HG02981 (cell line): Measurements from ENCODE around the gene FBXO30.

ENCODE experiments used
- ATAC-seq: cut with Tn5 transposase; IDR thresholded peaks from one replicate; pipeline ENCODE4 v1.9.1; 2021; ENCODE audit warnings: mild to moderate bottlenecking, moderate library complexity; ENCODE audit not compliant: unreplicated experiment

The FBXO30 gene

GRCh38 chr6:145758113-145758512 lies 56.5 kb downstream of the FBXO30 start:
- no peak for ATAC-seq

- no peak for ATAC-seq
These were observed 58.4 kb downstream of the FBXO30 start for GRCh38 chr6:145756170-145756662.

- no peak for ATAC-seq
These were observed 58.9 kb downstream of the FBXO30 start for GRCh38 chr6:145755682-145756081.

- ATAC-seq, result no peak
These were observed 62.0 kb downstream of the FBXO30 start for GRCh38 chr6:145752638-145753037.

- ATAC-seq, result peak; percentile 76
These were observed 65.0 kb downstream of the FBXO30 start for GRCh38 chr6:145749632-145750031.

- no peak for ATAC-seq
These were observed 68.7 kb downstream of the FBXO30 start for GRCh38 chr6:145745861-145746260.

- no peak for ATAC-seq
These were observed 70.0 kb downstream of the FBXO30 start for GRCh38 chr6:145744619-145745018.
